ENCODE measurements around the gene EIF4A2.
"Not testable (repeated sequence)": the region's sequence is repeated elsewhere in the genome, so short reads cannot be mapped to it uniquely, and the experiment has no call there.

The EIF4A2 gene

DNA sequence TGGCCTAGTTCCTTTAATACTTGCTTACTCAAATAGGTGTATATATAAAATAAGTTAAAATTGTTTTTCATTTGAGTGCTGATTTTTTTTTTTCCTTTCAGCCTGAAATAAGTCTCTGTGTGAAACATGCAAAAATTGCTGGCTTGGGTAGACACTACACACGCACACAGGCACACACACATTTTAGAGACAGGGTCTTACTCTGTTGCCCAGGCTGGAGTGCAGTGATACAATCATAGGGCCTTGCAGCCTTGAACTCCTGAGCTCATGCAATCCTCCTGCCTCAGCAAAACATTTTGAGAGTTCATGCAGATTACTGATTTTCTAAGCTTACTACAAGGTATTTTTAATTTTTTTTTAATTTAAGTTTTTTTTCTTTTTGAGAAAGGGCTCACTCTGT, 35.6 kb downstream of the EIF4A2 start:
- DNase-seq (ENCODE audit: low read depth in 2 of 3, low spot score in 2 of 3), result no peak

GRCh38 chr3:186821429-186822387, 38.3 kb downstream of the EIF4A2 start:
- DNase-seq (ENCODE audit: low read depth in 2 of 3, low spot score in 2 of 3), result no peak

DNA sequence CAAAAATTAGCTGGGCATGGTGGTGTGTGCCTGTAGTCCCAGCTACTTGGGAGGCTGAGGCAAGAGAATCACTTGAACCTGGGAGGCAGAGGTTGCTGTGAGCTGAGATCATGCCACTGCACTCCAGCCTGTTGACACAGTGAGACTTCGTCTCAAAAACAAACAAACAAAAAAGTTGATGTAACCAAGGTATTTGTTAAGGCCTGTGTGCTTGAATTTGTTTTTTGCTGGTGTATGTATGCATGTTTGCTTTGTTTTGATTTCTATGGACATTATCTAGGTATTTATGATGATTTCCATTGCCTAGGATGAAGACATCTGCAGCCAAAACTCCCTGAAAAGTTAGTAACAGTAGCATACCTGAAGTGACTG, 39.0 kb downstream of the EIF4A2 start:
- not testable (repeated sequence) for DNase-seq (ENCODE audit: low read depth in 2 of 3, low spot score in 2 of 3)

DNA sequence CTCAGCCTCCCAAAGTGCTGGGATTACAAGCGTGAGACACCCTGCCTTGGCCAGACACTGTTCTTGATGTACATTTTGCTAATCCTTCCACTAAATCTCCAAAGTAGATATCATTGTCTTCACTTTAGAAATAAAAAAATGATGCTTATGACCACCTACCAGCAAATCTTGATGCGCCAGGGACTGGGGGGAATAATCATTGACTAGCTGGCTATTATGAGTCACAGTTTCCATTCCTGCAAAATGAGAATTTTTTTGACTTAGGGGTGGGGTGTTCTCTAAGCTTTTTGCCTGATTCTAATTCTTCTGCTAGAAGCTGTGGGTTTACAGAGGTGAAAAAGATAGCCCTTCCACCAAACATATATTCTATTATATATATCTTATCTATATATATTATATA, 40.0 kb downstream of the EIF4A2 start:
- no peak for DNase-seq (ENCODE audit: low read depth in 2 of 3, low spot score in 2 of 3)

DNA sequence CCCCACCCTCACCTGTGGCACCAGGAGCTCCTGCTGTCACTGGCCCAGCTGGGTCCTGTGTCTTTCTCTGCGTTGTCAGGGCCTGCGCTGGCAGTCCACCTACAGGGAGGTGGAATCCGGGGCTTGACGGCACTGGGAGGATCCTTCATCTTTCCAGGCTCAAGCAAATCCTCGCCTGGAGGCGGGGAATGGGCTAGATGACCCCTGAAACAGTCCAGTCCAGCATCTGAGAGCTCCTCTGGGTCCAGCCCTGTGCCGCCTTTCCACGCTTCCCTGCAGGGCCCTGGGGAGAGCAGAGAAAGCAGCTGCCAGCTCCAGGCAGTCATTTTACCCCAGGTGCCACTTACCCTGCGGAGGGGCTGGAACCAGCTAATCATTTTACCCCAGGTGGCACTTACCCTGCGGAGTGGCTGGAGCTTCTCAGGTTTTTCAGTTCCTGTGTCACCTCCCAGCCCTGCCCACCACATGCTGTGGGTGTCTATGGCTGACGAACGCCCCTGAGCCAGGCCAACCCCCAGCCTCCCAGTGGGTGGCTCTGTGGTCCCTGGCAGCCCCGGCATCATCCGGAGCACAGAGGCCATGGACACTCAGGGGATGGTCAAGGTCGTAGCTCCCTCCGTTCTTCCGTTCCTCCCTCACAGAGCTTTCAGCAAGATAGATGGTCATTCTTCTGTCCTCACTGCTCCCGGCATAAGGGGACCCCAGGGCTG, 41.2 kb downstream of the EIF4A2 start:
- no peak for DNase-seq (ENCODE audit: low read depth in 2 of 3, low spot score in 2 of 3)

- peak in 1 of 3 experiments; percentile 26 for DNase-seq (ENCODE audit: low read depth in 2 of 3, low spot score in 2 of 3)
Measured at GRCh38 chr3:186825294-186825821, 42.0 kb downstream of the EIF4A2 start.

GRCh38 chr3:186825872-186826409, 42.6 kb downstream of the EIF4A2 start:
- DNase-seq (ENCODE audit: low read depth in 2 of 3, low spot score in 2 of 3), result no peak

- peak in 1 of 3 experiments; percentile 14 for DNase-seq (ENCODE audit: low read depth in 2 of 3, low spot score in 2 of 3)
Measured at GRCh38 chr3:186826410-186826975, 43.1 kb downstream of the EIF4A2 start.

DNA sequence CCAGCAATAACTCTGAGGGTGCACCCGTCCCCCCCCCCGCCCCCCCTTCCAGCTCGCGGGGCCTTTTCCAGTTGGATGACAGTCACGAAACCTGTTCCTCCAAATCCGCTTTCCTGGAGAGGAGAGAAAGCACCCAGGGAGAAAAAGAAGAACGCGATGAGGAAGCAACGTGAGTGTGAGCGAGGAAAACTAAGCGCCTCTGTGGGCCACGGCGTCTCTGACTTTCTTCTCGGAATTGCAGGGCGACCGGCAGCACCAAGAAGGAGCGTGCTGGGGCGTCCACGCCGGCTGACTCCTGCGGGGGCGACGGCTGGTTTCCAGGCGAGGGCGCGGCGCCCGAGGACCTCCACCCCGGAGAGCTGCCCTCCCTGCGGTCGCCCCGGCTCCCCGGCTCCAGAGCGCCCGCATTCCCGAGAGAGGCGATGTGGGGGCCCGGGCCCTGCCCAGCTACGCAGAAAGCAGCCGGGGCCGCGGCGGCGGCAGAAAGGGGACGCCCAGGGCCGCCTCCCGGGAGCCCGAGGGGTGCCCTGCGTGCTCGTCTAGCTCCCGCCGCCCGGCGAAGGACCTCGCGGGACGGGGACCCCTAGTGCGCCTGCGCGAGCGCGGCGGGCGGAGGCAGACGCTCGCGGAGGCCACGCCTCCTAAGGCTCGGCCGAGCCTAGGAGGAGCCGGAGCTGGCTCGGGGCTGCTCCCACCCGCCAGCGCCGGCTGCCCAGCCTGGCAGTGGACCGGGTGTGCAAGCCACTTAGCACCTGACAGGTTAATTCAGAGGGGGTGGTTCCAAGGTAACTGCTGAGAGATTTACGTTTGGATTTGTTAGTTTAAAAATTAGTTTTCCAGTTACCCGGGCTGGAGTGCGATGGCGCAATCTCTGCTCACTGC, 43.8 kb downstream of the EIF4A2 start:
- peak in 2 of 3 experiments; percentile 71 to 80 for DNase-seq (ENCODE audit: low read depth in 2 of 3, low spot score in 2 of 3)

- DNase-seq (ENCODE audit: low read depth in 2 of 3, low spot score in 2 of 3), result no peak
Measured at GRCh38 chr3:186828340-186828739, 45.0 kb downstream of the EIF4A2 start.

- no peak for DNase-seq (ENCODE audit: low read depth in 2 of 3, low spot score in 2 of 3)
Measured at GRCh38 chr3:186831798-186832197, 48.4 kb downstream of the EIF4A2 start.

DNA sequence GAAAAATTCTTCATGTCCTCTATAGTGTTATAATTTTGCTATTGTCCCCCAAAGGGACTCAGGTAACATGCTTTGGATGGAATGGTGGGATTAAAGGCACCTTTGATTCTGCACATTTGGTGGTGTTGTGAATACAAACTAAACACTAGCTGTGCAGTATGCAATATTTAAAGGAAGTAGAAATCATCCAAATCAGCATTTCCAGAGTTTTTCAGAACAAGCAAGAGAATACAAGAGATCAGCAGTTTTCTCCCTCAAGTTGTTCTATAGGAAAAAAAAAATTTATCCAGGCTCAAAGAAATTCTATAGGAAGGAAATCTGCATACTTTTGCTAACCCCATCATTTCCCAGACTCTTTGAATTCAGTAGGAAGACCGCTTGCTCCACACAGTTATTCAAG, 48.9 kb downstream of the EIF4A2 start:
- no peak for DNase-seq (ENCODE audit: low read depth in 2 of 3, low spot score in 2 of 3)
